ENCODE results near the gene KRTAP26-1. TPM values are rescaled to one million over a fixed set of nuclear protein-coding genes. Genes with fewer than 3 reads are reported as not detected.

KRTAP26-1 gene
- total RNA-seq, 1 donor = not detected

DNA sequence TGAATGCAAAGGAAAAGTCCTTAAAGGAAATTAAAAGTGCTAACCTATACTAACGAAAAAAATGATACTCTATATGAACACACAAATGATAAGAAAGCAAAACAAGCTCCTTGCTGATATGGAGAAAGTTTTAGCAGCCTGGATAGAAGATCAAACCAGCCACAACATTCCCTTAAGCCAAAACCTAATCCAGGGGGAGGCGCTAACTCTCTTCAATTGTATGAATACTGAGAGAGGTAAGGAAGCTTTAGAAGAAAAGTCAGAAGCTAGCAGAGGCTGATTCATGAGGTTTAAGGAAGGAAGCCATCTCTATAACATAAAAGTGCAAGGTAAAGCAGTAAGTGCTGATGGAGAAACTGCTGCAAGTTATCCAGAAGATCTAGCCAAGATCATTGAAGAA is 24.9 kb upstream of the KRTAP26-1 start:
- TF ChIP-seq CTCF (IDR thresholded peaks at IDR 0.05; ENCODE audit: insufficient read depth, low read depth, low read length) = no peak
- DNase-seq (ENCODE audit: low read depth) = no peak
- no peak overlapping the region for H3K4me3 ChIP-seq (ENCODE audit: low read depth, low read length)

DNA sequence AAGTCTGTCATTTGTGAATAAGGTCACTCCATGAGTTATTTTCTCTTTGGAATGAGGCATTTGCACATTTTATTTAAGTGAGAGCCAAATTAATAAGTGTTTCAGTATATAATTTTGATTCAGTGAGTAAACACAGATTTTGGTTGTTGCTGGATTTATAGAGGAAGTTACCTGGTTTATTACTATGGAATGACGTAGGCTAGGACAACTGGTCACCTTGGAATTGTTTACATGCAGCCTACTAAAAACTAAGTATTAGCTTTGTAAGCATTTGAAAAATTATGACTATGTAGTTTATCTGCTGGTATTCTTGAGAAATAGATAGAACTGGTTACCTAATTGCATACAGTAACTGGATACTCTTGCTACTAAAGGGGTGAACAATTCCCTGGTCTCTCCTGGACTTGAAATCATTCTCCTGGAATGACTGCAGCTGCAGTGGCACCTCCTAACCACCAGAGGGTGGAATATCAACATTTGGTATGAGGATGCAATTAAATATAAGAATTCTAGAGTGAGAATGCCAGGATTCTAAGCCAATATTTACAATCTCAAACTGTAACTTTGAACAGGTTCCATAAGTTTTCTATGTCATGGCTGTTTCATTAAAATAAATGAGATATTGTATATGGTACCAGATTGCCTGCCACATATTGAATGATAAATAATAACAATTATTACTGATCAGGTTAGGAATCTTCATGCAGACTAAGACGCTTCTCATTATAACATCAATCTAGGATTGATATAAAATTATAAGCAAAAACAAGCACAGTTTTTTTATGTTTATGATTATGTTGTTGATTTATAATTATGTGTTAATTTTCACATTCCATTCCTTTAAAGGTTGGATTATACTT is 20.8 kb upstream of the KRTAP26-1 start:
- peak; percentile 3 for DNase-seq (ENCODE audit: low read depth)
- H3K4me3 ChIP-seq (ENCODE audit: low read depth, low read length) = no peak overlapping the region
- peak; percentile 61 for TF ChIP-seq CTCF (IDR thresholded peaks at IDR 0.05; ENCODE audit: insufficient read depth, low read depth, low read length)

DNA sequence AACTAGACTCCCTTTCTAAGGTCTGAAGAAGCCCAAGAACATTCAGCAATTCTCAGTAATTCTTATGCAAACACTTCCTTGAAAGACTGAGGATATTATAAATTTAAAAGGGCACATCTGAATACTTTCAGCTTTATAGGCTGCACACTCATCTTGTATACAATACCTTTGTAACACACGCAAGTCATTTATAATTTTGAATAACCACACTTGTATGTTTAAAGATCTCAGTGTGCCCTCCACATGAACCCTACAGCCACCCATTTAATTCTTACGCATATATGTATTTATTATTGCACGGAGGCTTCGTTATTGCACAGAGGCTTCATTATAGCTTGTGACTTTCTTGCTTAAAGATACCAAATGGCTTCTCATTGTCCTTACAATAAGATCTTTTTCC is 18.6 kb upstream of the KRTAP26-1 start:
- H3K4me3 ChIP-seq (ENCODE audit: low read depth, low read length) = no peak overlapping the region
- TF ChIP-seq CTCF (IDR thresholded peaks at IDR 0.05; ENCODE audit: insufficient read depth, low read depth, low read length) = no peak
- no peak for DNase-seq (ENCODE audit: low read depth)

DNA sequence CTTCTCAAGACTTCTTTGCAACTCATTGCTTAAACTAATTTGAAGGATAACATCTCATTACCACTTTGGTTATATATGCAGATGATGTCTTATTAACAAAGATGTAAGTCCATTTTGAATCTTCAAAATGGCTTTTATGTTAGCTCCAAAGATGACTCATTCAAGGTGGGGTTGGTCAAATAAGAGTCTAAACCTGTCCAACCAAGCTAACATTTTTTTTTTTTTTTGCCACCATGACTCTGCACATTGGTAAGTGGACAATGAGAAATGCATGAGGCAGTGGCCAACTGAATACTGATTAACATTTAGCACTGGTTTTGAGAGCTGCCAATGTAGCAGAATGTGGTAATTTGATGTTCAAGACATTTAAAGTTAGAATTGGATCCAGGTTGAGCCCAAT is 17.7 kb upstream of the KRTAP26-1 start:
- DNase-seq (ENCODE audit: low read depth) = no peak
- no peak overlapping the region for H3K4me3 ChIP-seq (ENCODE audit: low read depth, low read length)
- TF ChIP-seq CTCF (IDR thresholded peaks at IDR 0.05; ENCODE audit: insufficient read depth, low read depth, low read length) = no peak

DNA sequence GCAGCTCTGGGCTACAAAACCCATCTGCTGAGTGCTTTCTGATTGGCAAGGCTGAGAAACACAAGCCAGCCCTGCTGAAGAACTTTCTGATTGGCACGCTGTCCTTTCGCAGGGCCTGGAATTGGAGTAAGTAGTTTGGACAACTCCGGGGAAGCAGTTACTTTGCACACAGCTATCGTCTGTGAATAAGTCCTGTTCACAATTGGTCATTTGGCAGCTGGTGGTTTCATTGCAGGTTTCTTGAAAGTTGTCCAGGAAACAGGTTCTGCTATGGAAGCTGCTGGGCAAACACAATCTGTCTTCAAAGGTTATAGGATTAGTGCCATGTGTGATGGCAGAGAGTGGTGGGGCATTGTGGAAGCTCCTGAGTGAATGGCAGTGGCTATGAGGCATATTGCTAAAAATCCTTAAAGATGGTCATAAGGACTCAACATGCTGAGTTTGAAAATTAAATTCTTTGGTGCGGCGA is 17.2 kb upstream of the KRTAP26-1 start, which contains the start of gene KRTAP27-1:
Gene KRTAP27-1, minus strand, starts transcription at position 419 of the 469 bp plus-strand sequence. Its CDS starts 26 bp downstream, at position 393.
- DNase-seq (ENCODE audit: low read depth) = no peak
- no peak within 1 kb of the TSS for H3K4me3 ChIP-seq (ENCODE audit: low read depth, low read length)
- no peak for TF ChIP-seq CTCF (IDR thresholded peaks at IDR 0.05; ENCODE audit: insufficient read depth, low read depth, low read length)

DNA sequence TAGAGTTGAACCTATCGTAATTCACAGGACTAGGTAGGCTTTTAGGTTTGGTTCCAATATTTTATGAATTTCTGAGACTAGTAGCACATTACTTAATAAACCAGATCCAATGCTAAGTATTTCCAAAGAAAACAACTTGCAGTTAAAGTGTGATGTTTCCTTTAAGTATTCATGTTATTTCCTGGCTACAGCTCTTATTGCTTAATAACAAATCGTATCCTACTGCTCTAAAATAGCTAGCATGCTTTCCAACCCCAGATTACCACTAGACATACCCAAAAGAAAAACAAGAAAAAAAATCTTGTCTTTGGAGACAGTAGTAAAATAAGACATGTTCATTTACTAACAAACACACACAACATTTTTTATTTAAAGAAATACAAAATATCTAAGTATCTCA is 16.5 kb upstream of the KRTAP26-1 start:
- TF ChIP-seq CTCF (IDR thresholded peaks at IDR 0.05; ENCODE audit: insufficient read depth, low read depth, low read length) = no peak
- H3K4me3 ChIP-seq (ENCODE audit: low read depth, low read length) = no peak overlapping the region
- peak; percentile 3 for DNase-seq (ENCODE audit: low read depth)

Measured in fibroblast of villous mesenchyme (primary cell).